ENCODE measurements around the gene PHLPP1. TPM values are rescaled to one million over a fixed set of nuclear protein-coding genes. Genes with fewer than 3 reads are reported as not detected.
A peak's percentile ranks its signal among the peaks of the same experiment; 100 is the strongest.
"Not testable (repeated sequence)": the region's sequence is repeated elsewhere in the genome, so short reads cannot be mapped to it uniquely, and the experiment has no call there.

The PHLPP1 gene
- total RNA-seq, 6 donors from 2014 or later, result 8.2 to 15.5 (median 13.2) TPM

DNA sequence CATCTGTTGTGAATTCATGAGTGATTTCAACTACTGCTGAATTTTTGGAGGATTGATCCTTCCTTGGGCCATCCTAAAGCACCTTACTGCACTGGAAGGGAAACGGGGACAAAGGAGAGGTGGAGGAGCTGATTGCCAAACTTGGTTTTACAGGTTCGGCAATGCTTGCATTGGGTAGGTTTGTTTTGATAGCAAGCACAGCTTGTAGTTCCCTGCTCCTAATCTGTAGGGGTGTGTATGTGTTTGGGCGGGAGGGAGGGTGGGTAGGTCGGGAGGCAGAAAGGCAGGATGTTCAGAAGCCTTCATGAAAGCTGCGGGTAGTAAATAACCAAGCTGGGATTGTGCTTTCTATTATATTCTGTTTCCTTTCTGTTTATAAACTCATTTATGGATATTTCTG is 24.6 kb downstream of the PHLPP1 start:
- H3K36me3 ChIP-seq, result no peaks in the 10 kb centered on the region
- 73 to 75% methylated on average over 5 of the region's 5 CpGs for WGBS, 2 donors
- H3K4me3 ChIP-seq, result no peak overlapping the region
- DNase-seq (no peak), ATAC-seq (ENCODE audit: low FRiP score in 2 of 2) (no peak)
- H3K9me3 ChIP-seq, result no peaks in the 10 kb centered on the region
- no peaks in the 10 kb centered on the region for H3K27me3 ChIP-seq
- H3K4me1 ChIP-seq, result peaks cover 6 to 31% (median 17%) of the 10 kb centered on the region in 4 donors
- no peak for TF ChIP-seq POLR2A (IDR thresholded peaks at IDR 0.05)
- TF ChIP-seq, protein P1, sequence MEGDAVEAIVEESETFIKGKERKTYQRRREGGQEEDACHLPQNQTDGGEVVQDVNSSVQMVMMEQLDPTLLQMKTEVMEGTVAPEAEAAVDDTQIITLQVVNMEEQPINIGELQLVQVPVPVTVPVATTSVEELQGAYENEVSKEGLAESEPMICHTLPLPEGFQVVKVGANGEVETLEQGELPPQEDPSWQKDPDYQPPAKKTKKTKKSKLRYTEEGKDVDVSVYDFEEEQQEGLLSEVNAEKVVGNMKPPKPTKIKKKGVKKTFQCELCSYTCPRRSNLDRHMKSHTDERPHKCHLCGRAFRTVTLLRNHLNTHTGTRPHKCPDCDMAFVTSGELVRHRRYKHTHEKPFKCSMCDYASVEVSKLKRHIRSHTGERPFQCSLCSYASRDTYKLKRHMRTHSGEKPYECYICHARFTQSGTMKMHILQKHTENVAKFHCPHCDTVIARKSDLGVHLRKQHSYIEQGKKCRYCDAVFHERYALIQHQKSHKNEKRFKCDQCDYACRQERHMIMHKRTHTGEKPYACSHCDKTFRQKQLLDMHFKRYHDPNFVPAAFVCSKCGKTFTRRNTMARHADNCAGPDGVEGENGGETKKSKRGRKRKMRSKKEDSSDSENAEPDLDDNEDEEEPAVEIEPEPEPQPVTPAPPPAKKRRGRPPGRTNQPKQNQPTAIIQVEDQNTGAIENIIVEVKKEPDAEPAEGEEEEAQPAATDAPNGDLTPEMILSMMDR (IDR thresholded peaks at IDR 0.05), result no peak
- TF ChIP-seq POLR2AphosphoS5 (IDR thresholded peaks at IDR 0.05), result no peak
- no peak for TF ChIP-seq EP300 (IDR thresholded peaks at IDR 0.05)
- no peak overlapping the region for H3K27ac ChIP-seq

DNA sequence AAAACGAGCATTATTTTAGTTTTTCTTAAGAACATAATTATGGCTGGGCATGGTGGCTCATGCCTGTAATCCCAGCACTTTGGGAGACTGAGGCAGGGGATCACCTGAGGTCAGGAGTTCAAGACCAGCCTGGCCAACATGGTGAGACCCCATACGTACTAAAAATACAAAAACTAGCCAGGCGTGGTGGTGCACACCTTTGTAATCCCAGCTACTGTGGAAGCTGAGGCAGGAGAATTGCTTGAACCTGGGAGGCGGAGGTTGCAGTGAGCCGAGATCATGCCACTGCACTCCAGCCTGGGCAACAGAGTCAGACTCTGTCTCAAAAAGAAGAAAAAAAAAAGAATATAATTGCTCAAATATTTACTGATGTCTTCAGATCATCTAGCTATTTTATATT is 25.3 kb downstream of the PHLPP1 start:
- not testable (repeated sequence) for H3K9me3 ChIP-seq; ATAC-seq (ENCODE audit: low FRiP score in 2 of 2); H3K4me3 ChIP-seq; H3K27me3 ChIP-seq; H3K27ac ChIP-seq; H3K36me3 ChIP-seq; DNase-seq
- peaks cover 6 to 31% (median 20%) of the 10 kb centered on the region in 4 donors for H3K4me1 ChIP-seq
- 85 to 89% methylated on average over 5 of the region's 5 CpGs for WGBS, 2 donors

DNA sequence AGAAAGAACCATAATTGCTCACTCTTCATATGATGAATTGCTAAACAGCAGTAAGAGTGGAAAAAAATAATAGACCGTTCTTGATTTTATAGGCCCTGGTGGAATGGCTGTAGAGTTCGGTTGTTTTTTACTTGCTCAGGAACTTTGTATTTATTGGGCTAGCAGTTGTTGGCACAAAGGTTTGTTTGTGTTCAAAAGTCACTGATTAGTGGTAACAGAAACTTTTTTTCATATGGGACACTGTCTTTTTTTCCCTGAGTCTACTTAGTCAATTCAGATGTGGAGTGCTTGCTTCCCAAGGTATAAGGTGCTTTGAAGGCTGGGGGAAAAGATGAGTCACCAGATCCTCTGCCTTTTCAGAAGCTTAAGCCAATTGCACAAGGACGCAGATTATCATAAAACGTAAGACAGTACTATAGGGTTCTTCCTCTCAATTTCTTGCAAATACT is 25.8 kb downstream of the PHLPP1 start:
- WGBS, 2 donors, result 42 to 48% methylated on average over 4 of the region's 4 CpGs
- H3K27ac ChIP-seq, result peak overlapping the region in 1 of 4 donors; percentile 1
- no peaks in the 10 kb centered on the region for H3K27me3 ChIP-seq
- DNase-seq (no peak), ATAC-seq (ENCODE audit: low FRiP score in 2 of 2) (peak in 1 of 2 donors; percentile 63)
- peaks cover 6 to 31% (median 20%) of the 10 kb centered on the region in 4 donors for H3K4me1 ChIP-seq
- no peaks in the 10 kb centered on the region for H3K36me3 ChIP-seq
- no peaks in the 10 kb centered on the region for H3K9me3 ChIP-seq
- TF ChIP-seq, protein P1 (IDR thresholded peaks at IDR 0.05), result no peak
- TF ChIP-seq POLR2A (IDR thresholded peaks at IDR 0.05) (no peak), EP300 (IDR thresholded peaks at IDR 0.05) (no peak), POLR2AphosphoS5 (IDR thresholded peaks at IDR 0.05) (no peak)
- no peak overlapping the region for H3K4me3 ChIP-seq

DNA sequence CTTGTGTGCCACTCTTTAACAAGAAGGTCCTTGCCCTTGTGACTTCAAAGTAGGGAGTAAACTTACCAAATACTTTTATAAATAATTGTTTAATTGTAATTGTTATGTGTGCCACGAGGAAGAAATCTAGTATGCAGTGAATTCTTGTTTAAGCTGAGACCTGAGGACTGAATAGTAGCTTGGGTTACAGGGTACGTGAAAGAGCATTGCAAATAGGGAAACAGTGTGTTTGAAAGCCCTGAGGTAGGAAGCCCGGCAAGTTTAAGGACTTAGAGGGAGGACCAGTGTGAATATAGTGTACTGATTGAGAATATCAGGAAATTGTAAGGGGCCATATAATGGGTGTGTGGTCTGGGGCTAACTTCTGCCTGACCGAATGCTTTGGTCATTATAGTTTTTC is 26.2 kb downstream of the PHLPP1 start:
- Histone ChIP-seq H3K27ac (peak overlapping the region in 1 of 4 donors; percentile 1), H3K36me3 (no peaks in the 10 kb centered on the region), H3K9me3 (no peaks in the 10 kb centered on the region), H3K4me1 (peaks cover 6 to 31% (median 20%) of the 10 kb centered on the region in 4 donors), H3K27me3 (no peaks in the 10 kb centered on the region), H3K4me3 (no peak overlapping the region)
- WGBS, 2 donors, result 56 to 58% methylated on average over 4 of the region's 4 CpGs
- TF ChIP-seq, protein P1 (IDR thresholded peaks at IDR 0.05), result no peak
- TF ChIP-seq EP300 (IDR thresholded peaks at IDR 0.05) (no peak), POLR2AphosphoS5 (IDR thresholded peaks at IDR 0.05) (no peak), POLR2A (IDR thresholded peaks at IDR 0.05) (no peak)
- no peak for DNase-seq
- ATAC-seq (ENCODE audit: low FRiP score in 2 of 2), result peak in 1 of 2 donors; percentile 10

DNA sequence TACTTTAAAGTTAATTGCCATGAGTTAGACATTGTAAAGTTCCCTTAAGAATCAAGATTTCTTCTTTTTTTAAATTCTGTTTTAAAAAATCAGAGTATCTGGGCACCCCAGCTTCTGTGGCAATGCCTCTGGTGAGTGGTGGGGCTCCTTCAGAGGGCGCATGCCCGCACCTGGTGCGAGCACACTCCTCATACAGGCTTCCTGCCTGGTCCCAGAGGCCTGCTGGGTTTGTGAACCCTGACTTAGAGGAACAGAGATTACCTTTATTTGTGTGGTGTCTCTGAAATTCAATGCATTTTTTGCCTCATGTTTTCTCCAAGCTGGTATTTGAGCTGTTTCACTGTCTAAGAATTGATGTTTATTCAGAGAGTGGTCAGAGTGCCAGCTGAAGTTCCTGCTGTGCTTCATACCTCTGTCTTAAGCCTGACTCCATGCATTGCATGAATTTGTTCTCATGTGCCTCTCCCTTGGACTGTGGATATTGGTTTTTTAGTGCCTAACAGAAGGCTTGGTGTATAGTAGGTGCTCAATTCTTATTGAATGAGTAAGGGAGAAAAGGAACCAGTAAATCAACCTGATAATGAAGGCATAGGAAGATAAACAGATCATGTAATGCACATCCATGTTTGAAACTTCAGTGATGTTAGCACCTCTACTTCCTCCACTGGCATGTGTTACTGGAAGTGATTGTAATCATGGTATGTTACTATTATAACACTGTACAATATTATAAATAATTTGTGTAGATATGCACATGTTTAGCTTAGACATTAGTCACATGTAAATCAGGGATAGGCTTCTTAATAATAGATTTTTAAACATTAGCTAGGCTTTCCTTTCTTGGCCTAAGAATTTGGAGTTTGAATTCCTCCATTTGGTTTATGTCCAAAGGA is 29.0 kb downstream of the PHLPP1 start:
- Histone ChIP-seq H3K36me3 (no peaks in the 10 kb centered on the region), H3K4me1 (peaks cover 6 to 31% (median 20%) of the 10 kb centered on the region in 4 donors), H3K4me3 (no peak overlapping the region), H3K27me3 (no peaks in the 10 kb centered on the region), H3K27ac (no peak overlapping the region), H3K9me3 (no peaks in the 10 kb centered on the region)
- 80 to 89% methylated on average over 3 of the region's 3 CpGs for WGBS, 2 donors
- DNase-seq (no peak), ATAC-seq (ENCODE audit: low FRiP score in 2 of 2) (no peak)
- no peak for TF ChIP-seq POLR2A (IDR thresholded peaks at IDR 0.05)
- TF ChIP-seq, protein P1 (IDR thresholded peaks at IDR 0.05), result no peak
- TF ChIP-seq EP300 (IDR thresholded peaks at IDR 0.05), result no peak
- no peak for TF ChIP-seq POLR2AphosphoS5 (IDR thresholded peaks at IDR 0.05)

All from upper lobe of left lung (tissue), 6 donors.